Liver (tissue), 9 donors: ENCODE data around the gene ZC3H18. TPM values are rescaled to one million over a fixed set of nuclear protein-coding genes. Genes with fewer than 3 reads are reported as not detected.

ENCODE experiments used
- DNase-seq: peaks from one replicate; pipeline ENCODE4 v3.0.0-alpha.2; 2017; ENCODE audit warnings: low spot score
- H3K27ac ChIP-seq, 2 donors: one replicate each; pipeline ENCODE4 v1.7.0; 2013; ENCODE audit warnings: inconsistent platforms in 2 of 2, low read length in 2 of 2, control low read depth in 1 of 2, low read depth in 1 of 2, mild to moderate bottlenecking in 1 of 2
- H3K27me3 ChIP-seq, 4 donors: one replicate each; pipeline versions ENCODE4 v1.6.1 to v1.7.0; 2013; ENCODE audit warnings: low read length in 3 of 4, inconsistent platforms in 1 of 4, mild to moderate bottlenecking in 1 of 4, moderate library complexity in 1 of 4; ENCODE audit not compliant: control insufficient read depth in 4 of 4, insufficient read depth in 4 of 4
- H3K36me3 ChIP-seq, 4 donors: one replicate each; pipeline versions ENCODE4 v1.6.1 to v1.7.0; 2013; ENCODE audit warnings: low read length in 3 of 4, mild to moderate bottlenecking in 3 of 4, low read depth in 1 of 4, moderate library complexity in 1 of 4; ENCODE audit not compliant: control insufficient read depth in 4 of 4, insufficient read depth in 3 of 4
- H3K4me1 ChIP-seq, 4 donors: one replicate each; pipeline versions ENCODE4 v1.6.1 to v1.7.0; 2013; ENCODE audit warnings: low read length in 3 of 4, mild to moderate bottlenecking in 3 of 4, moderate library complexity in 1 of 4; ENCODE audit not compliant: control insufficient read depth in 4 of 4, insufficient read depth in 4 of 4
- H3K4me3 ChIP-seq, 3 donors: one replicate each; pipeline versions ENCODE4 v1.6.1 to v1.7.0; 2013; ENCODE audit warnings: low read length in 3 of 3, control low read depth in 1 of 3, low read depth in 1 of 3, mild to moderate bottlenecking in 1 of 3
- H3K9ac ChIP-seq, 2 donors: one replicate each; pipeline ENCODE4 v1.7.0; 2013; ENCODE audit warnings: low read length in 2 of 2, mild to moderate bottlenecking in 2 of 2, moderate library complexity in 2 of 2, control low read depth in 1 of 2, low read depth in 1 of 2
- H3K9me3 ChIP-seq, 4 donors: one replicate each; pipeline versions ENCODE4 v1.6.1 to v1.7.0; 2013; ENCODE audit warnings: low read length in 3 of 4; ENCODE audit not compliant: control insufficient read depth in 4 of 4
- CTCF ChIP-seq: fragments of 150-350 bp; IDR thresholded peaks from 2 replicates; pipeline ENCODE4 v1.5.1; 2017; ENCODE audit warnings: improper control_type of control experiment, low read depth, low read length; ENCODE audit not compliant: missing input control
- EGR1 ChIP-seq, 2 donors: IDR thresholded peaks; 2 replicates each; pipeline ENCODE4 v1.6.1; 2016 to 2018; ENCODE audit warnings: antibody characterized with exemption in 2 of 2, low read depth in 2 of 2
- FOXA1 ChIP-seq: IDR thresholded peaks from 2 replicates; pipeline ENCODE4 v1.6.1; 2016; ENCODE audit warnings: antibody characterized with exemption
- FOXA2 ChIP-seq: IDR thresholded peaks from 2 replicates; pipeline ENCODE4 v1.6.1; 2016; ENCODE audit warnings: antibody characterized with exemption
- GABPA ChIP-seq, 2 donors: IDR thresholded peaks in 1 of 2; conservative IDR thresholded peaks in 1 of 2; 2 replicates each; pipeline ENCODE4 v1.6.1; 2016; ENCODE audit warnings: antibody characterized with exemption in 2 of 2, mild to moderate bottlenecking in 1 of 2, moderate library complexity in 1 of 2
- HNF4A ChIP-seq, 2 donors: conservative IDR thresholded peaks; 2 replicates each; pipeline ENCODE4 v1.6.1; 2016; ENCODE audit warnings: antibody characterized with exemption in 2 of 2, mild to moderate bottlenecking in 2 of 2
- HNF4G ChIP-seq: IDR thresholded peaks from 2 replicates; pipeline ENCODE4 v1.6.1; 2016; ENCODE audit warnings: antibody characterized with exemption
- JUND ChIP-seq, 2 donors: IDR thresholded peaks; 2 replicates each; pipeline ENCODE4 v1.6.1; 2016; ENCODE audit warnings: antibody characterized with exemption in 2 of 2
- MAX ChIP-seq: IDR thresholded peaks from 2 replicates; pipeline ENCODE4 v1.6.1; 2016; ENCODE audit warnings: antibody characterized with exemption
- NR2F2 ChIP-seq: IDR thresholded peaks from 2 replicates; pipeline ENCODE4 v1.6.1; 2016; ENCODE audit warnings: antibody characterized with exemption
- RAD21 ChIP-seq, 2 donors: IDR thresholded peaks; 2 replicates each; pipeline ENCODE4 v1.6.1; 2016; ENCODE audit warnings: antibody characterized with exemption in 2 of 2, mild to moderate bottlenecking in 2 of 2
- RXRA ChIP-seq, 2 donors: IDR thresholded peaks; 2 replicates each; pipeline ENCODE4 v1.6.1; 2017 to 2018; ENCODE audit warnings: antibody characterized with exemption in 2 of 2, mild to moderate bottlenecking in 1 of 2
- SP1 ChIP-seq: IDR thresholded peaks from 2 replicates; pipeline ENCODE4 v1.6.1; 2018; ENCODE audit warnings: antibody characterized with exemption, mild to moderate bottlenecking
- TAF1 ChIP-seq: conservative IDR thresholded peaks from 2 replicates; pipeline ENCODE4 v1.6.1; 2016; ENCODE audit warnings: antibody characterized with exemption, mild to moderate bottlenecking
- YY1 ChIP-seq: IDR thresholded peaks from 2 replicates; pipeline ENCODE4 v1.6.1; 2016; ENCODE audit warnings: antibody characterized with exemption, mild to moderate bottlenecking
- whole genome bisulfite sequencing: extraction: QIAGEN DNeasy Blood & Tissue Kit; methylation state at CpG from one replicate; pipeline ENCODE4 v1.1.7; 2013; 5-methylcytosine and 5-hydroxymethylcytosine counted together
- polyA plus RNA-seq, 2 donors: library from polyadenylated mRNA; stranded (reverse) in 1 of 2; unstranded in 1 of 2; fragments of 200-250 nt in 1 of 2; fragments of >200 nt in 1 of 2; fragmentation: Nextera tagmentation in 1 of 2; extraction: Ambion mirVana in 1 of 2; gene quantifications; one replicate each; pipeline versions ENCODE4 v1.2.1 to v1.2.3, GENCODE V29; 2013 to 2015
- total RNA-seq, 2 donors: library from RNA; depleted of rRNA; stranded (reverse); fragments of >200 nt; gene quantifications; one replicate each; pipeline ENCODE4 v1.2.3, GENCODE V29; 2014
- TF ChIP-seq, protein P1 (sequence below): IDR thresholded peaks from 2 replicates; pipeline ENCODE4 v1.6.1; 2016; ENCODE audit warnings: antibody characterized with exemption, mild to moderate bottlenecking
- TF ChIP-seq, protein P2 (sequence below): IDR thresholded peaks from 2 replicates; pipeline ENCODE4 v1.6.1; 2016; ENCODE audit warnings: antibody characterized with exemption
- TF ChIP-seq, protein P3 (sequence below): IDR thresholded peaks from 2 replicates; pipeline ENCODE4 v1.6.1; 2016; ENCODE audit warnings: antibody characterized with exemption
- donor health status: healthy.
- donor health status: healthy.
- donor health status: healthy.
- donor health status: healthy.
- donor health status: healthy.

ZC3H18 gene
- total and polyA plus RNA-seq, 4 donors, result 10.2 to 10.9 (median 10.5) TPM

DNA sequence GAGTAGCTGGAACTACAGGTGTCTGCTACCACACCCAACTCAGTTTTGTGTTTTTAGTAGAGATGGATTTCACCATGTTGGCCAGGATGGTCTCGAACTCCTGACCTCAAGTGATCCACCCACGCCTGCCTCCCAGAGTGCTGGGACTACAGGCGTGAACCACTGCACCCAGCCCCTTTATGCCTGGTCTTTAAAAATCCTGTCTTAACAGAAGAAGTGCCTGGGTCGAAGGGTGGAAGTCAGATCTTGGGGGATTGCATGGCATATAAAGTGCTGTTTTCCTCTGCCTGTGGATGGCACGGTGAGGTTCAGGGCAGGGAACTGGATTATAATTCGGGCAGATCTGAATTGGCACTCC, 30.3 kb downstream of the ZC3H18 start:
- peaks cover 4 to 16% (median 6%) of the 10 kb centered on the region in 4 donors for H3K36me3 ChIP-seq
- TF ChIP-seq HNF4G (no peak), FOXA2 (no peak), FOXA1 (no peak), JUND (IDR thresholded peaks at IDR 0.05) (no peak), RXRA (IDR thresholded peaks at IDR 0.05) (no peak)
- H3K27me3 ChIP-seq, result no peaks in the 10 kb centered on the region
- H3K27ac ChIP-seq, result no peak overlapping the region
- H3K9ac ChIP-seq, result no peak overlapping the region
- H3K4me1 ChIP-seq, result peaks cover 0 to 51% (median 39%) of the 10 kb centered on the region in 4 donors
- WGBS, result 94% methylated on average over 6 of the region's 6 CpGs
- no peak for DNase-seq
- no peak overlapping the region for H3K4me3 ChIP-seq
- H3K9me3 ChIP-seq, result no peaks in the 10 kb centered on the region

DNA sequence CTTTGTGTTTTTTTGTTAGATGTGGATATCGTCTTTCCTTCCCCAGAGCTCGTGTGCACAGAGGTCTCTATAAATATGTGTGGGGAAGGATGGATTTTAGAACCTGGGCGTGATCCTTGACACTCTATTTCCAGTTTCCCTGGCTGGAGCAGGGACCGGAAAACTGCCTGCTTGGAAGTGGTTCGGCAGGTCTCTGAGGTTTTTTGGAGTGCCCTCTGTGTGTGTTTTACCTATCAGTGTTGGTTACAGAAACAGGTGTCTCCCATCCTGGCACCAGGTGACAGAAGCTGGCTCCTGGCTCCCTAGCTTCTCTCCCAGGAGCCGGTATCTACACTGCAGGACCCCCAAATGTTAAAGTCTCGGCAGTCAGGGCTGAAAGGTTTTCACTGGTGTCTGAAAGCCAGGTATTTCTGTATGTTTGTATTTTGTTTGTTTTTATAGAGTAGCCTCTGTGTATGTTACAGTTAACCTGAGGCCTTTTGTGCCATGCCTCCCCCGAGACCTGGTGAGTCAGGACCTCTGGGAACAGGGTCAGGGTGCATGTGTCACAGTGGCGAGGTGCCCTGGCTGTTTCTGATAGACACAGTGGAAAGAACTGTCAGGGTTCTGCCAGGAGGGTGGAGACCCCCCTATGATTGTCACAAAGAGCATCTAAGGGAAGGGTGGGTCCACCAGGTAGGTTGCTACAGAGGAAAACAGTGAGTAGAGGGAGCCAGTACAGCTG, 31.3 kb downstream of the ZC3H18 start:
- peaks cover 7 to 25% (median 8%) of the 10 kb centered on the region in 4 donors for H3K36me3 ChIP-seq
- DNase-seq, result no peak
- TF ChIP-seq EGR1 (IDR thresholded peaks at IDR 0.05; ENCODE audit: low read depth in 2 of 2) (no peak), HNF4G (no peak), FOXA1 (no peak), FOXA2 (no peak), GABPA (IDR thresholded peaks at IDR 0.05 in 1 of 2, conservative IDR thresholded peaks at IDR 0.05 in 1 of 2) (no peak), RXRA (IDR thresholded peaks at IDR 0.05) (no peak), JUND (IDR thresholded peaks at IDR 0.05) (no peak), HNF4A (conservative IDR thresholded peaks at IDR 0.05) (no peak), CTCF (no peak), RAD21 (IDR thresholded peaks at IDR 0.05) (no peak), MAX (no peak), TAF1 (no peak), SP1 (no peak), NR2F2 (no peak), YY1 (no peak)
- TF ChIP-seq, protein P1, sequence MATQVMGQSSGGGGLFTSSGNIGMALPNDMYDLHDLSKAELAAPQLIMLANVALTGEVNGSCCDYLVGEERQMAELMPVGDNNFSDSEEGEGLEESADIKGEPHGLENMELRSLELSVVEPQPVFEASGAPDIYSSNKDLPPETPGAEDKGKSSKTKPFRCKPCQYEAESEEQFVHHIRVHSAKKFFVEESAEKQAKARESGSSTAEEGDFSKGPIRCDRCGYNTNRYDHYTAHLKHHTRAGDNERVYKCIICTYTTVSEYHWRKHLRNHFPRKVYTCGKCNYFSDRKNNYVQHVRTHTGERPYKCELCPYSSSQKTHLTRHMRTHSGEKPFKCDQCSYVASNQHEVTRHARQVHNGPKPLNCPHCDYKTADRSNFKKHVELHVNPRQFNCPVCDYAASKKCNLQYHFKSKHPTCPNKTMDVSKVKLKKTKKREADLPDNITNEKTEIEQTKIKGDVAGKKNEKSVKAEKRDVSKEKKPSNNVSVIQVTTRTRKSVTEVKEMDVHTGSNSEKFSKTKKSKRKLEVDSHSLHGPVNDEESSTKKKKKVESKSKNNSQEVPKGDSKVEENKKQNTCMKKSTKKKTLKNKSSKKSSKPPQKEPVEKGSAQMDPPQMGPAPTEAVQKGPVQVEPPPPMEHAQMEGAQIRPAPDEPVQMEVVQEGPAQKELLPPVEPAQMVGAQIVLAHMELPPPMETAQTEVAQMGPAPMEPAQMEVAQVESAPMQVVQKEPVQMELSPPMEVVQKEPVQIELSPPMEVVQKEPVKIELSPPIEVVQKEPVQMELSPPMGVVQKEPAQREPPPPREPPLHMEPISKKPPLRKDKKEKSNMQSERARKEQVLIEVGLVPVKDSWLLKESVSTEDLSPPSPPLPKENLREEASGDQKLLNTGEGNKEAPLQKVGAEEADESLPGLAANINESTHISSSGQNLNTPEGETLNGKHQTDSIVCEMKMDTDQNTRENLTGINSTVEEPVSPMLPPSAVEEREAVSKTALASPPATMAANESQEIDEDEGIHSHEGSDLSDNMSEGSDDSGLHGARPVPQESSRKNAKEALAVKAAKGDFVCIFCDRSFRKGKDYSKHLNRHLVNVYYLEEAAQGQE, result no peak
- TF ChIP-seq, protein P2, sequence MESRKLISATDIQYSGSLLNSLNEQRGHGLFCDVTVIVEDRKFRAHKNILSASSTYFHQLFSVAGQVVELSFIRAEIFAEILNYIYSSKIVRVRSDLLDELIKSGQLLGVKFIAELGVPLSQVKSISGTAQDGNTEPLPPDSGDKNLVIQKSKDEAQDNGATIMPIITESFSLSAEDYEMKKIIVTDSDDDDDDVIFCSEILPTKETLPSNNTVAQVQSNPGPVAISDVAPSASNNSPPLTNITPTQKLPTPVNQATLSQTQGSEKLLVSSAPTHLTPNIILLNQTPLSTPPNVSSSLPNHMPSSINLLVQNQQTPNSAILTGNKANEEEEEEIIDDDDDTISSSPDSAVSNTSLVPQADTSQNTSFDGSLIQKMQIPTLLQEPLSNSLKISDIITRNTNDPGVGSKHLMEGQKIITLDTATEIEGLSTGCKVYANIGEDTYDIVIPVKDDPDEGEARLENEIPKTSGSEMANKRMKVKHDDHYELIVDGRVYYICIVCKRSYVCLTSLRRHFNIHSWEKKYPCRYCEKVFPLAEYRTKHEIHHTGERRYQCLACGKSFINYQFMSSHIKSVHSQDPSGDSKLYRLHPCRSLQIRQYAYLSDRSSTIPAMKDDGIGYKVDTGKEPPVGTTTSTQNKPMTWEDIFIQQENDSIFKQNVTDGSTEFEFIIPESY, result no peak
- TF ChIP-seq, protein P3, sequence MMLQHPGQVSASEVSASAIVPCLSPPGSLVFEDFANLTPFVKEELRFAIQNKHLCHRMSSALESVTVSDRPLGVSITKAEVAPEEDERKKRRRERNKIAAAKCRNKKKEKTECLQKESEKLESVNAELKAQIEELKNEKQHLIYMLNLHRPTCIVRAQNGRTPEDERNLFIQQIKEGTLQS, result no peak
- peaks cover 0 to 51% (median 40%) of the 10 kb centered on the region in 4 donors for H3K4me1 ChIP-seq
- no peak overlapping the region for H3K4me3 ChIP-seq
- H3K9ac ChIP-seq, result peak overlapping the region in 1 of 2 donors; percentile 49
- no peaks in the 10 kb centered on the region for H3K9me3 ChIP-seq
- WGBS, result 87% methylated on average over 9 of the region's 9 CpGs
- no peaks in the 10 kb centered on the region for H3K27me3 ChIP-seq
- peak overlapping the region; percentile 66 to 81 for H3K27ac ChIP-seq
